Esophagus (tissue), 2 donors: Measurements from ENCODE around the gene WDR70. TPM values are rescaled to one million over a fixed set of nuclear protein-coding genes. Genes with fewer than 3 reads are reported as not detected.
"Not testable (repeated sequence)": the region's sequence is repeated elsewhere in the genome, so short reads cannot be mapped to it uniquely, and the experiment has no call there.

Source experiments
- H3K27ac ChIP-seq, 2 donors: one replicate each; pipeline ENCODE4 v1.5.1; 2013; ENCODE audit warnings: low read depth in 2 of 2, mild to moderate bottlenecking in 2 of 2, inconsistent platforms in 1 of 2, low read length in 1 of 2, moderate library complexity in 1 of 2
- H3K27me3 ChIP-seq, 2 donors: one replicate each; pipeline ENCODE4 v1.6.1; 2013; ENCODE audit warnings: low read length in 2 of 2, control low read depth in 1 of 2, mild to moderate bottlenecking in 1 of 2; ENCODE audit not compliant: insufficient read depth in 2 of 2, control insufficient read depth in 1 of 2
- H3K36me3 ChIP-seq, 2 donors: one replicate each; pipeline ENCODE4 v1.6.1; 2013; ENCODE audit warnings: low read length in 1 of 2; ENCODE audit not compliant: control insufficient read depth in 2 of 2, insufficient read depth in 2 of 2
- H3K4me1 ChIP-seq, 2 donors: one replicate each; pipeline ENCODE4 v1.6.1; 2013; ENCODE audit warnings: low read length in 1 of 2; ENCODE audit not compliant: control insufficient read depth in 2 of 2, insufficient read depth in 2 of 2
- H3K4me3 ChIP-seq, 2 donors: one replicate each; pipeline ENCODE4 v1.5.1; 2013; ENCODE audit warnings: low read length in 2 of 2, mild to moderate bottlenecking in 2 of 2, low read depth in 1 of 2, moderate library complexity in 1 of 2
- H3K9me3 ChIP-seq, 2 donors: one replicate each; pipeline ENCODE4 v1.6.1; 2013; ENCODE audit warnings: mild to moderate bottlenecking in 2 of 2, low read depth in 1 of 2, low read length in 1 of 2, moderate library complexity in 1 of 2; ENCODE audit not compliant: control insufficient read depth in 2 of 2, insufficient read depth in 1 of 2
- WGBS, 2 donors: extraction: QIAGEN DNeasy Blood & Tissue Kit; methylation state at CpG; one replicate each; pipeline ENCODE4 v1.1.7; 2013; 5-methylcytosine and 5-hydroxymethylcytosine counted together
- polyA plus RNA-seq, 2 donors: library from polyadenylated mRNA; stranded (reverse); fragments of 200-250 nt; gene quantifications; one replicate each; pipeline ENCODE4 v1.2.3, GENCODE V29; 2013
- donor health status: healthy with polysubstance abuse.
- donor health status: Bipolar disorder and iron deficiency.

Gene WDR70
- polyA plus RNA-seq, 2 donors, result 13.9 to 14.3 TPM

GRCh38 chr5:37777432-37778130 lies 398.5 kb downstream of the WDR70 start:
- no peaks in the 10 kb centered on the region for H3K9me3 ChIP-seq
- no peaks in the 10 kb centered on the region for H3K4me1 ChIP-seq
- WGBS, 2 donors, result 85 to 90% methylated on average over 15 of the region's 15 CpGs
- peak overlapping the region in 1 of 2 donors; percentile 39 for H3K27ac ChIP-seq
- no peaks in the 10 kb centered on the region for H3K27me3 ChIP-seq
- H3K4me3 ChIP-seq, result no peak overlapping the region
- H3K36me3 ChIP-seq, result no peaks in the 10 kb centered on the region

DNA sequence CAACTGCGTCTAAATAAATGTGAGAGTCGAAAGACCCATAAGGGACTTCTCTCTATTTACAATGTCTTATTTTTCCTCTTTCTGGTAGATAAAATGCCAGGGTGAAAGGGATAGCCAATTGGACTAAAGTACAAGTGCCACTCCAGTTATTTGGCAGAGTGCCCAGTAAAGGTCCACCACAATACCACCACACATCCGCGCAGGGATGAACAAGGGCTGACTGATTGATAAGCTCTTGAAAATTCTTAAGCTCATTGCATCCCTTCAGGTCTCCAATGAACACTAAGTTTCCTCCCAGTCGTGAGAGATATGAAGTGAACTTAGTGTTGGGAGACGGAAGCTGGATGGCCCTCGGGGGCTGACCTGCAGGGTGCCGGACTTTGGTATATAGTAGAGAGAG lies 402.3 kb downstream of the WDR70 start:
- WGBS, 2 donors, result 89 to 91% methylated on average over 8 of the region's 8 CpGs
- H3K4me3 ChIP-seq, H3K9me3 ChIP-seq, H3K27ac ChIP-seq, H3K36me3 ChIP-seq, H3K4me1 ChIP-seq, H3K27me3 ChIP-seq: not testable (repeated sequence)

DNA sequence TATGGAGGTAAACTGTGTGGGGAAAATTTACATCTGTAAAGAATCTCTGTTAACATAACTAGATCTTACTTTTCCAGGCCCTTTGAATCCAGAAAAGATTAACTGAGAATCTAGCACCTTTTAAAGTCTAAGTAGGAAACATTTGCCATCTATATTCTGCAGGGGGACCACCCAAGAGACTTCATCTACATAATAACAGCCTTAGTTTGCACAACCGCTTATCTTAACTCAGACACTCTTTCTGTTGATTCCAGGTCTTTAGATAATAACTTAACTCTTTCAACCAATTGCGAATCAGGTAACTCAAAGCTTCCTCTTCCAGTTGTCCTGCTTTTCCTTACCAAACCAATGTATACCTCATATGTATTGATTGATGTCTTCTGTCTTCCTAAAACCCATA lies 407.3 kb downstream of the WDR70 start:
- H3K4me1 ChIP-seq, result no peaks in the 10 kb centered on the region
- no peak overlapping the region for H3K27ac ChIP-seq
- H3K27me3 ChIP-seq, result no peaks in the 10 kb centered on the region
- no peaks in the 10 kb centered on the region for H3K36me3 ChIP-seq
- no peaks in the 10 kb centered on the region for H3K9me3 ChIP-seq
- 74 to 91% methylated on average over 2 of the region's 2 CpGs for WGBS, 2 donors
- H3K4me3 ChIP-seq, result no peak overlapping the region

GRCh38 chr5:37786862-37787519 lies 407.9 kb downstream of the WDR70 start:
- WGBS, 2 donors, result 90 to 92% methylated on average over 5 of the region's 5 CpGs
- Histone ChIP-seq H3K4me3 (no peak overlapping the region), H3K27ac (no peak overlapping the region), H3K36me3 (no peaks in the 10 kb centered on the region), H3K9me3 (no peaks in the 10 kb centered on the region), H3K27me3 (no peaks in the 10 kb centered on the region), H3K4me1 (no peaks in the 10 kb centered on the region)

GRCh38 chr5:37787742-37788141 lies 408.6 kb downstream of the WDR70 start:
- Histone ChIP-seq H3K9me3 (no peaks in the 10 kb centered on the region), H3K4me1 (no peaks in the 10 kb centered on the region), H3K27me3 (no peaks in the 10 kb centered on the region), H3K27ac (no peak overlapping the region), H3K4me3 (no peak overlapping the region), H3K36me3 (no peaks in the 10 kb centered on the region)
- 78 to 83% methylated on average over 6 of the region's 6 CpGs for WGBS, 2 donors

DNA sequence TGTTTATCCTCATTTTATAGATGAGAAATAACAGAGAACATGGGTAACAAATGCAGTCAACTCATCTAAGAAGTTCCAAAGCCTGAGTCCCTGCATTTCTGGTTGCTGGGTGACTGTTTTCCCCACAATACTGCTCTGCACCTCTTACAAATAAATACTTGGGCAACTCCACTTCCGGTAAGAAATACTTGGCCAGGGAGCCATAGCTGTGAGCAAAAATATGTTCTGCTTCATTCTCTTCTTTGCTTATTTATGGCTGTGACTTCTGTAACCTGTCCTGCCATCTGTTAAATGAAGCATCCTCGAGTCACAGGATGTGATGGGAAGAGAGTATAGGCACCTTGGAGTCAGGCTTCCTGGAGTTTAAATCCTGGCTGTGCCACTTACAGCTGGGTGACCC lies 410.9 kb downstream of the WDR70 start:
- 60 to 65% methylated on average over 2 of the region's 2 CpGs for WGBS, 2 donors
- Histone ChIP-seq H3K4me3 (no peak overlapping the region), H3K27me3 (no peaks in the 10 kb centered on the region), H3K36me3 (no peaks in the 10 kb centered on the region), H3K4me1 (no peaks in the 10 kb centered on the region), H3K9me3 (no peaks in the 10 kb centered on the region), H3K27ac (no peak overlapping the region)

GRCh38 chr5:37791321-37791720 lies 412.2 kb downstream of the WDR70 start:
- Histone ChIP-seq H3K9me3 (peaks cover 2 to 4% of the 10 kb centered on the region in 2 donors), H3K36me3 (no peaks in the 10 kb centered on the region), H3K27me3 (no peaks in the 10 kb centered on the region), H3K4me1 (no peaks in the 10 kb centered on the region), H3K27ac (no peak overlapping the region), H3K4me3 (no peak overlapping the region)
- 55 to 75% methylated on average over 2 of the region's 2 CpGs for WGBS, 2 donors

GRCh38 chr5:37792975-37793631 lies 414.0 kb downstream of the WDR70 start:
- H3K36me3 ChIP-seq, result no peaks in the 10 kb centered on the region
- WGBS, 2 donors, result 80 to 88% methylated on average over 2 of the region's 2 CpGs
- H3K27me3 ChIP-seq, result no peaks in the 10 kb centered on the region
- H3K9me3 ChIP-seq, result peaks cover 2 to 4% of the 10 kb centered on the region in 2 donors
- no peak overlapping the region for H3K4me3 ChIP-seq
- H3K27ac ChIP-seq, result no peak overlapping the region
- H3K4me1 ChIP-seq, result no peaks in the 10 kb centered on the region

- not testable (repeated sequence) for H3K4me1 ChIP-seq, H3K9me3 ChIP-seq, H3K4me3 ChIP-seq, H3K27ac ChIP-seq, H3K36me3 ChIP-seq, H3K27me3 ChIP-seq
- WGBS, 2 donors, result 74 to 79% methylated on average over 2 of the region's 2 CpGs
These were observed 416.2 kb downstream of the WDR70 start for GRCh38 chr5:37795292-37795691.
